K562 (cell line): ENCODE results near the gene CLEC12A. TPM values are rescaled to one million over a fixed set of nuclear protein-coding genes. Genes with fewer than 3 reads are reported as not detected.
A peak's percentile ranks its signal among the peaks of the same experiment; 100 is the strongest.

ENCODE experiments used
- ATAC-seq: fragments of 200-7000 bp; cut with Tn5 transposase; 3 replicates; pipeline ENCODE4 v1.9.1; 2020; ENCODE audit warnings: moderate library complexity
- Bru-seq: library from RNA; stranded (reverse); fragments of 400-500 nt; gene quantifications from one replicate; lab custom pipeline; 2021; lab: Mats Ljungman, UMichigan
- BruChase-seq, 2 experiments: library from RNA; stranded (reverse); fragments of 400-500 nt; gene quantifications; one replicate each; lab custom pipeline; 2021; lab: Mats Ljungman, UMichigan
- BruUV-seq: library from RNA; stranded (reverse); fragments of 400-500 nt; replicated peaks from 2 replicates; lab custom pipeline; 2021; lab: Mats Ljungman, UMichigan
- CTCF ChIA-PET: fragments of 300-600 bp; formaldehyde crosslinking; extraction: SDS; loops from one replicate; lab custom pipeline; 2021; ENCODE audit warnings: low intra/inter-chr PET ratio; lab: Yijun Ruan, JAX
- POLR2A ChIA-PET: fragments of 300-600, 350-650 bp; sonication (Branson Sonifier 250); formaldehyde crosslinking; extraction: SDS; loops from one replicate; lab custom pipeline; 2021; ENCODE audit warnings: antibody characterized with exemption, inconsistent platforms; lab: Yijun Ruan, JAX
- DNase-seq, 4 experiments: peaks; one replicate each; pipeline versions ENCODE4 v3.0.0 to v3.0.0-alpha.2; 2011 to 2018; ENCODE audit warnings: low spot score in 3 of 4, mixed read lengths in 3 of 4; ENCODE audit errors: extremely low read depth in 1 of 4
- FAIRE-seq: peaks from 2 replicates; lab custom pipeline; 2011; peaks lifted over from hg19 to GRCh38; lab: Jason Lieb, UNC
- H2AFZ ChIP-seq: 2 replicates; pipeline ENCODE4 v1.6.0; 2011; ENCODE audit warnings: low read depth, low read length, control low read depth, inconsistent platforms
- H3K27ac ChIP-seq: fragments of 200-600 bp; 3 replicates; pipeline ENCODE4 v1.8.0; 2011; ENCODE audit warnings: low read depth, mild to moderate bottlenecking, control low read depth, inconsistent platforms, low read length, moderate library complexity, mixed read lengths; ENCODE audit errors: extremely low read depth
- H3K27me3 ChIP-seq, 2 experiments: fragments of 300-600 bp in 1 of 2; 2 replicates in 1 of 2; 3 replicates in 1 of 2; pipeline versions ENCODE4 v1.6.0 to v1.8.0; 2011; ENCODE audit warnings: inconsistent platforms in 2 of 2, low read length in 2 of 2, mild to moderate bottlenecking in 1 of 2, mixed read lengths in 1 of 2, moderate library complexity in 1 of 2; ENCODE audit not compliant: control insufficient read depth in 2 of 2, insufficient read depth in 2 of 2
- H3K36me3 ChIP-seq: fragments of 300-600 bp; 3 replicates; pipeline ENCODE4 v1.8.0; 2011; ENCODE audit warnings: mild to moderate bottlenecking, low read length, inconsistent platforms; ENCODE audit not compliant: control insufficient read depth, insufficient read depth
- H3K4me1 ChIP-seq, 2 experiments: fragments of 200-600 bp in 1 of 2; replicated peaks in 1 of 2; 2 replicates in 1 of 2; 3 replicates in 1 of 2; pipeline versions ENCODE4 v1.5.1 to v1.8.0; 2011; ENCODE audit warnings: inconsistent platforms in 2 of 2, low read length in 2 of 2, mild to moderate bottlenecking in 1 of 2, mixed read lengths in 1 of 2, moderate library complexity in 1 of 2; ENCODE audit not compliant: control insufficient read depth in 2 of 2, insufficient read depth in 2 of 2
- H3K4me2 ChIP-seq: 2 replicates; pipeline ENCODE4 v1.6.1; 2011; ENCODE audit warnings: low read length, control low read depth, inconsistent platforms, mixed read lengths; ENCODE audit not compliant: insufficient read depth
- H3K4me3 ChIP-seq: fragments of 200-600 bp; sonication (generic), shearing (Covaris generic); 2 replicates; pipeline ENCODE4 v1.5.1; 2016; ENCODE audit warnings: control low read depth, inconsistent platforms
- H3K79me2 ChIP-seq: fragments of 200-600 bp; 3 replicates; pipeline ENCODE4 v1.8.0; 2011; ENCODE audit warnings: low read length, inconsistent platforms; ENCODE audit not compliant: control insufficient read depth, insufficient read depth
- H3K9ac ChIP-seq, 2 experiments: 2 replicates each; pipeline versions ENCODE4 v1.6.0 to v1.6.1; 2011; ENCODE audit warnings: low read depth in 2 of 2, low read length in 2 of 2, control low read depth in 1 of 2, inconsistent platforms in 1 of 2, mild to moderate bottlenecking in 1 of 2, mixed read lengths in 1 of 2; ENCODE audit not compliant: insufficient read depth in 1 of 2
- H3K9me1 ChIP-seq: one replicate; pipeline ENCODE4 v1.6.0; 2011; ENCODE audit warnings: inconsistent platforms, mild to moderate bottlenecking, low read length, moderate library complexity; ENCODE audit not compliant: control insufficient read depth, insufficient read depth
- H3K9me3 ChIP-seq: replicated peaks from 2 replicates; pipeline ENCODE4 v1.5.1; 2011; ENCODE audit warnings: low read depth, low read length, inconsistent platforms; ENCODE audit not compliant: control insufficient read depth, insufficient read depth
- H4K20me1 ChIP-seq: replicated peaks from 2 replicates; pipeline ENCODE4 v1.6.1; 2011; ENCODE audit warnings: low read length, inconsistent platforms, mixed read lengths; ENCODE audit not compliant: control insufficient read depth, insufficient read depth
- DNMT1 ChIP-seq: fragments of 450-650 bp; IDR thresholded peaks from 2 replicates; pipeline ENCODE4 v1.6.1; 2016; ENCODE audit warnings: antibody characterized with exemption, mild to moderate bottlenecking
- HOXB6 ChIP-seq: fragments of 250-450 bp; sonication (Bioruptor Pico); IDR thresholded peaks from 2 replicates; pipeline ENCODE4 v1.5.1; 2022; ENCODE audit warnings: mild to moderate bottlenecking, borderline replicate concordance
- NFIX ChIP-seq: fragments of 250-450 bp; sonication (Bioruptor Pico); IDR thresholded peaks from 2 replicates; pipeline ENCODE4 v1.4.0; 2020; ENCODE audit warnings: low read depth, mild to moderate bottlenecking, moderate library complexity
- POU5F1 ChIP-seq: fragments of 150-350 bp; IDR thresholded peaks from 2 replicates; pipeline ENCODE4 v1.6.1; 2014; ENCODE audit warnings: borderline replicate concordance, low read length, low read depth, mild to moderate bottlenecking; ENCODE audit not compliant: partially characterized antibody
- TSC22D4 ChIP-seq: fragments of 450-650 bp; IDR thresholded peaks from 2 replicates; pipeline ENCODE4 v1.6.1; 2016; ENCODE audit warnings: missing genetic modification characterization, missing biosample characterization, control low read depth
- ZNF282 ChIP-seq: sonication (generic); formaldehyde crosslinking; IDR thresholded peaks from 2 replicates; pipeline ENCODE4 v1.8.1; 2023; ENCODE audit warnings: missing genetic modification reagents
- ZNF324 ChIP-seq: fragments of 250-450 bp; sonication (Bioruptor Pico); IDR thresholded peaks from 2 replicates; pipeline ENCODE4 v1.4.0; 2020; ENCODE audit warnings: mild to moderate bottlenecking
- WGBS: fragments of 100-300 bp; shearing (Covaris generic); methylation state at CpG from one replicate; pipeline ENCODE4 v1.1.6; 2016; ENCODE audit warnings: low coverage, mixed read lengths; ENCODE audit not compliant: insufficient coverage; ENCODE audit errors: missing lambda C conversion rate; 5-methylcytosine and 5-hydroxymethylcytosine counted together
- in situ Hi-C: fragments of 300-500 bp; cut with MboI; formaldehyde crosslinking; loops from 4 replicates; pipeline ENCODE4 v1.15.0; 2018; ENCODE audit warnings: inconsistent platforms, mixed read lengths
- intact Hi-C: fragments of 100-400 bp; cut with micrococcal nuclease; formaldehyde crosslinking; loops from 2 replicates; pipeline ENCODE4 v1.14.2; 2022
- long read RNA-seq, 3 experiments: library from polyadenylated mRNA in 2 of 3; library from RNA in 1 of 3; unstranded in 2 of 3; stranded (forward) in 1 of 3; transcript quantifications; one replicate each; pipeline ENCODE4 v2.0.0, GENCODE V29; 2019 to 2022
- polyA minus RNA-seq, 3 experiments: library from RNA; depleted of rRNA, polyadenylated mRNA; stranded (reverse); fragments of >200 nt; gene quantifications; 2 replicates each; pipeline ENCODE4 v1.2.3, GENCODE V29; 2011
- polyA plus RNA-seq, 8 experiments: library from polyadenylated mRNA; depleted of rRNA in 4 of 8; stranded (reverse) in 5 of 8; unstranded in 3 of 8; fragments of >200 nt; fragmentation: Nextera tagmentation in 2 of 8; fragmentation: Illumina TruSeq in 1 of 8; extraction: Ambion mirVana in 2 of 8; extraction: Trizol in 1 of 8; gene quantifications; 2 replicates each; pipeline versions ENCODE4 v1.2.1 to v1.2.3, GENCODE V29; 2011 to 2014; ENCODE audit warnings: inconsistent platforms in 1 of 8, missing spikeins in 1 of 8
- total RNA-seq, 7 experiments: library from RNA; depleted of rRNA in 6 of 7; stranded (reverse); fragments of >200 nt in 6 of 7; fragmentation: Illumina TruSeq in 2 of 7; extraction: Trizol in 2 of 7; gene quantifications; 2 replicates each; pipeline versions ENCODE4 v1.2.1 to v1.2.3, GENCODE V29; 2011 to 2021; ENCODE audit warnings: low replicate concordance in 1 of 7

Gene CLEC12A
- total RNA-seq (2011; cell fraction: chromatin; rRNA removed; ENCODE audit: low replicate concordance): not detected in 2 replicates
- not detected in 2 replicates for total RNA-seq (2011; cell fraction: nucleolus; rRNA removed)
- total RNA-seq (2011; cell fraction: nucleoplasm; rRNA removed): not detected in 2 replicates
- total RNA-seq (2014; rRNA removed): not detected in 2 replicates
- not detected in 2 replicates for total RNA-seq (2014; rRNA removed; fragmentation: Illumina TruSeq; extraction: Trizol)
- not detected in 2 replicates for total RNA-seq (2015; rRNA removed; fragmentation: Illumina TruSeq; extraction: Trizol)
- not detected in 2 replicates for total RNA-seq (2021)
- polyA plus RNA-seq (2011; rRNA removed): not detected in 2 replicates
- polyA plus RNA-seq (2011; cell fraction: cytosol; rRNA removed): not detected in 2 replicates
- not detected in 2 replicates for polyA plus RNA-seq (2011; cell fraction: nucleus; rRNA removed)
- not detected in 2 replicates for polyA plus RNA-seq (2012)
- not detected in 2 replicates for polyA plus RNA-seq (2014; fragmentation: Illumina TruSeq; extraction: Trizol)
- polyA plus RNA-seq (2014; fragmentation: Nextera tagmentation; extraction: Ambion mirVana): not detected
- not detected in 2 replicates for polyA plus RNA-seq (2014; rRNA removed)
- not detected in 2 replicates for polyA minus RNA-seq (2011; rRNA and poly(A)+ RNA removed)
- polyA minus RNA-seq (2011; cell fraction: cytosol; rRNA and poly(A)+ RNA removed): not detected in 2 replicates
- not detected in 2 replicates for polyA minus RNA-seq (2011; cell fraction: nucleus; rRNA and poly(A)+ RNA removed)
- Bru-seq, nascent RNA: not detected
- percentile 3 among the genes with signal in this experiment for BruChase-seq, experiment 1, labeled RNA remaining after a 2-hour chase
- percentile 11 among the genes with signal in this experiment for BruChase-seq, experiment 2, labeled RNA remaining after a 6-hour chase
- long read RNA-seq, experiment 1: 0 reads
- long read RNA-seq, experiment 2: 0 reads
- long read RNA-seq, experiment 3: 0 reads

DNA sequence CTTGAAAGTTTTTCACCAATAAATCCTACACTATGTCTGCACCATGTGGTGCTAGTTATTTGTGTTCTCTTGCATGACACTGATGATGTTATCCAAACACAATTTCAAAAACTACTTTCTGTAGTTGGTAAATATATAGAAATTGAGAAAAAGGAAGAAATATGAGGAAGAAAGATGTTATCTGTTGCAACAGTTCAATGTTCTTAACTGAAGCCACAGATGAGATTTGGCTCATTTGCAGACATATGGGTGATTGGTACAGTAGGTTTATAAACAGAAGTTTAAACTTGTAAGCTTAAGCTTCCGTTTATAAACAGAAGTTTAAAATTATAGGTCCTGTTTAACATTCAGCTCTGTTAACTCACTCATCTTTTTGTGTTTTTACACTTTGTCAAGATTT lies at the start of gene CLEC12A:
TSS of gene CLEC12A (plus strand) at position 229 of the 400 bp plus-strand sequence. CDS start 188 bp downstream, outside the sequence.
- no TSS peak for BruUV-seq
- Histone ChIP-seq H3K4me2 (no peak within 1 kb of the TSS), H3K4me3 (no peak within 1 kb of the TSS), H3K9me1 (no peaks in the 10 kb centered on the region), H4K20me1 (no peaks in the 10 kb centered on the region), H3K9ac (no peak within 1 kb of the TSS), H3K36me3 (no peaks in the 10 kb centered on the region), H3K27me3 (no peaks in the 10 kb centered on the region)
- no peak for ATAC-seq
- CTCF ChIA-PET: no interaction called here
- no peak for FAIRE-seq
- TF ChIP-seq ZNF282 (CRISPR knock-in tag) (no peak), TSC22D4 (tag) (no peak), HOXB6 (no peak), DNMT1 (no peak), POU5F1 (no peak), ZNF324 (CRISPR knock-in tag) (no peak), NFIX (CRISPR knock-in tag) (no peak)
- TF ChIP-seq, all 486 proteins: peak for 0
- intact Hi-C loops (no loop called here), in situ Hi-C loops (no loop called here)
- no peak within 1 kb of the TSS for H2AFZ ChIP-seq
- WGBS: 6% methylated on average over 1 of the region's 1 CpG
- no peaks in the 10 kb centered on the region for H3K79me2 ChIP-seq
- H3K9me3 ChIP-seq: no peaks in the 10 kb centered on the region
- no peak within 1 kb of the TSS for H3K27ac ChIP-seq
- POLR2A ChIA-PET: no interaction called here
- H3K4me1 ChIP-seq: no peaks in the 10 kb centered on the region
- DNase-seq: no peak
